Keratinocyte (primary cell): Measurements from ENCODE around the gene TMEM9B.

Source experiments
- EZH2 ChIP-seq: IDR thresholded peaks from one replicate; pipeline ENCODE4 v1.6.1; 2012; ENCODE audit warnings: inconsistent platforms, mild to moderate bottlenecking, low read length, moderate library complexity
- TF ChIP-seq, protein P1 (sequence below), 3 experiments: IDR thresholded peaks in 1 of 3; conservative IDR thresholded peaks in 1 of 3; optimal IDR thresholded peaks in 1 of 3; 2 replicates in 2 of 3; 3 replicates in 1 of 3; pipeline versions ENCODE3 to v1.5.1; 2011; ENCODE audit warnings: low read length in 3 of 3, mild to moderate bottlenecking in 3 of 3, moderate library complexity in 2 of 3, control low read depth in 1 of 3, inconsistent platforms in 1 of 3; ENCODE audit not compliant: insufficient read depth in 2 of 3; ENCODE audit errors: extremely low read depth in 1 of 3

DNA sequence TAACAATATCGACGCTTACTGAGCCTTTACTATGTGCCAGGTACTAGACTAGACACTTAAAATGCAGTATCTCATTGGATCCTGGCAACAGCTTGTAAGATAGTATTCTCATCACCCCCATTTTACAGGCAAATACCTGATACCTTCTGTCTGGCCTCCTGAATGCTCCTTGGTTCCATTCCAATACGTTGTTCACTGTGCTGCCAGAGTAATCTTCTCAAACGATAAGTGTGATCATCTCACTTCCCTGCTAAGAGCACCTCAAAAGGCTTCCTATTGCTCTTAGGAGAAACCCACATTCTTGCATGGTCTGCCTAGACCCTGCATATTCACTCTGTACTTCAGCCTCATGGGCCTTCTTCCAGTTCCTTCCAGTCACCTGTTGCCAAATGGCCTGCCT is 40.8 kb upstream of the TMEM9B start:
- TF ChIP-seq, protein P1, sequence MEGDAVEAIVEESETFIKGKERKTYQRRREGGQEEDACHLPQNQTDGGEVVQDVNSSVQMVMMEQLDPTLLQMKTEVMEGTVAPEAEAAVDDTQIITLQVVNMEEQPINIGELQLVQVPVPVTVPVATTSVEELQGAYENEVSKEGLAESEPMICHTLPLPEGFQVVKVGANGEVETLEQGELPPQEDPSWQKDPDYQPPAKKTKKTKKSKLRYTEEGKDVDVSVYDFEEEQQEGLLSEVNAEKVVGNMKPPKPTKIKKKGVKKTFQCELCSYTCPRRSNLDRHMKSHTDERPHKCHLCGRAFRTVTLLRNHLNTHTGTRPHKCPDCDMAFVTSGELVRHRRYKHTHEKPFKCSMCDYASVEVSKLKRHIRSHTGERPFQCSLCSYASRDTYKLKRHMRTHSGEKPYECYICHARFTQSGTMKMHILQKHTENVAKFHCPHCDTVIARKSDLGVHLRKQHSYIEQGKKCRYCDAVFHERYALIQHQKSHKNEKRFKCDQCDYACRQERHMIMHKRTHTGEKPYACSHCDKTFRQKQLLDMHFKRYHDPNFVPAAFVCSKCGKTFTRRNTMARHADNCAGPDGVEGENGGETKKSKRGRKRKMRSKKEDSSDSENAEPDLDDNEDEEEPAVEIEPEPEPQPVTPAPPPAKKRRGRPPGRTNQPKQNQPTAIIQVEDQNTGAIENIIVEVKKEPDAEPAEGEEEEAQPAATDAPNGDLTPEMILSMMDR (optimal IDR thresholded peaks at IDR 0.05 in 1 of 3, IDR thresholded peaks at IDR 0.05 in 1 of 3, conservative IDR thresholded peaks at IDR 0.05 in 1 of 3; ENCODE audit: extremely low read depth in 1 of 3, insufficient read depth in 2 of 3, low read length in 3 of 3), result no peak
- no peak for TF ChIP-seq EZH2
